Central memory CD4-positive, alpha-beta T cell (primary cell): ENCODE results near the gene CADPS2.

Experiments
- DNase-seq: peaks from one replicate; pipeline ENCODE4 v3.0.0; 2022

The CADPS2 gene

GRCh38 chr7:122433765-122434164 is 452.5 kb downstream of the CADPS2 start:
- no peak for DNase-seq

- DNase-seq, result no peak
Observed at GRCh38 chr7:122430710-122431109, 455.6 kb downstream of the CADPS2 start.

DNA sequence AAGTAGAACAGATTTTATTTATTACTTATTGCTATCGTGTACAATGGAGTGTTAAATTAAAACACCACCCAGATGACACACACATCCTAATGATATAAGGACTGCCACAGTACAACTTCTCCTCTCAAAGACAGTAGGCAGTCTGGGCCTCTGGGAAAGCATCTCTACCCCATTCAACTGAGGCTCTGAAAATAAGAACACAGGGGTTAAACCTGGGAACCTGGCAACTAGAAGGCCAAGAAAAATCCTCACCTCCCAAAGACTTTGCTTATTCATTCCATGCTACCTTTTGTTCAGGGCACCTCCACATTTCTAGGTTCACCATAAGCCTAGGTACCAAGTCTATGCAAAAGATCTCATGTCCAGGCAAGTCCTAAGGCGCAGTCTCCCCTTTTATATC is 456.3 kb downstream of the CADPS2 start:
- DNase-seq, result no peak

DNA sequence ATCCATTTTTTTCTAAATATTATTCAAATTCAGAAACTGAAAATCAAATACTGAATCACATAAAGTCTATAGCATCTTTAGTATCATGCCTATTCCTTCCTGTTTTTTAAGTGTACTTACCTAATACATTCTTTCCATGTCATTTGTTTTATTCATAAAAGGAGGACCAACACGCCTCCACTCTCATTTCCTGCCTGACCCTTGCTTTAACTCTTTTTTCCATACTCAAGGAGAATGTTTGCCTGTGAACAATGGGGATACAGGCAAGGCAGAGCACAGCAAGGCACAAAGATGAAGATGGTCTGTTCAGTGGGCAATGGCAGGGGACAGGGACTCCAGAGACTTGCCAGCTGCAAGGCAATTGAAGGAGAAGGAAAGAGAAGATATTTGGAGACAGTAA is 460.5 kb downstream of the CADPS2 start:
- no peak for DNase-seq

GRCh38 chr7:122423591-122423990 is 462.7 kb downstream of the CADPS2 start:
- DNase-seq, result no peak

- no peak for DNase-seq
Observed at GRCh38 chr7:122416336-122416735, 469.9 kb downstream of the CADPS2 start.

DNA sequence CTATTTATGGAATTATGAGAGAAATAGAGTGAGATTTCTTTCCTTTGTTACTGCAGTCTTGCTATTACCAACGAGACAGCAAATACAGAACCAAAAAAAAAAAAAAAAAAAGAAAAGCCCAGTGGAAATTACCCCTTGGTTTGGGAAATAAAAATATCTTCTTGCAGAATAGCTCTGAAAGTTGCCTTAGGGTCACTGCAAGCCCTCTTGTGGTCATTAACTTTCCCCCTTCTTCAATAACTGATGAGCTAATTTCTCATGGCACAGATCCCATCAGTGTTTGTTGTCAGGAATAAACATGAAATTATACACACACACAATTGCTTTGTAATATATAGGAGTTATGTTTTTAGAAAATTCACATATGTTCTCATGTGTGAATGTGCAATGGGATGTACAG is 470.8 kb downstream of the CADPS2 start:
- no peak for DNase-seq

DNA sequence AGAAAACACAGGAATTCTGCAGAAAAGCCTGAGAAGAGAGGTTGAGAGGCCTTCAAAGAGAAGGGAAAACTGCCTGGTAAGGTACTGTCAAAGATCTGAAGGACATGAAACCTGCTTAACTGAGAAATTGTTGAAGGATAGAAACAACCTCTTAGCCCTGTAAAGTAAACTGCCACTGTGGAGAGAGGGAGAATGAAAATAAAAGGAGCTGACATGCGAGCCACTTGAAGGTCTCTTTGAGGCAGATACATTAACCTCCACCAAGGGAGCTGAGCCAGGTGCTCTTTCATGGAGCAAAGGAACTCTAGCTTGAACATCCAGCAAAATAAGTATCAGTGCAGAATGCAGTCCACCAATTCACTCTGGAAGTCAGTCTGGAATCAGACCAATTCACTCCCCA is 472.9 kb downstream of the CADPS2 start:
- DNase-seq, result no peak

GRCh38 chr7:122412883-122413282 is 473.4 kb downstream of the CADPS2 start:
- no peak for DNase-seq

GRCh38 chr7:122412441-122412840 is 473.8 kb downstream of the CADPS2 start:
- DNase-seq, result no peak

GRCh38 chr7:122407195-122407594 is 479.1 kb downstream of the CADPS2 start:
- DNase-seq, result no peak

DNA sequence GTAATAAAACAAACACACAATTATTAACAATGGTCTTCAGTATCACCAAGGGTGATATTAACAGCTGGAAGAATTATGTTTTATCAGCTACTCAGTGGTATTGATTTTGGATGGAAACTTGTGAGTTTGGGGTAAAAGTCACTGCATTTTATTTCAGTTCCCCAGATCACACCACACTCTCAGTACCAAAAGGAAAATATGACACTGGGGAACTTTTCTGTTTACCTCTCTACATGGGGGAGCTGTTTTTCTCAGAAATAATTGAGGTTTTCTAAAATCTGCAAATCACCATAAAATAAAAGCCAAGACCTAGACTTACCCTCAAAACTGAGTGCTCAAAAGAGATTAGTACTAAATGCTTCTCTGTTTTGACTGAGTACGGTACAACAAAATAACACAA is 483.1 kb downstream of the CADPS2 start:
- DNase-seq, result no peak

- DNase-seq, result no peak
Observed at GRCh38 chr7:122402235-122402634, 484.0 kb downstream of the CADPS2 start.

- no peak for DNase-seq
Observed at GRCh38 chr7:122397381-122397780, 488.9 kb downstream of the CADPS2 start.

DNA sequence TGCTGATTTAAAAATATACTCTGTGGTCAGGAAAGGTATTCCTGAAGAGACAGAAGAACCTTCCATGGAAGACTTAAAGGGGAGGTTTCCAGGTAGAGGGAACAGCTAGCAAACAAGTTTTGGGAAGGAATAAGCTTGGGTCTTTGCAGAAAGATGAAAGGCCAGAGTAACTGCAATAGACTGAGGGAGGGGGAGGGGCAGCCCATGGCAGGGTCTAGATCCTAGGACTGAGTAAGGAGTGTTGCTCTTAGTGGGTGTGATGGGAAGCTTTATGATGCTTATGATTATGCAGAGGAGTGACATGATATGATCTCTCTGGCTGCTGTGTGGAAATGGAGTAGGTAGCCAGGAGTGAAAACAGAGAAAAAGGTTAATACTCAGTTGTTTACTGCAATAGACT is 491.7 kb downstream of the CADPS2 start:
- DNase-seq, result no peak

DNA sequence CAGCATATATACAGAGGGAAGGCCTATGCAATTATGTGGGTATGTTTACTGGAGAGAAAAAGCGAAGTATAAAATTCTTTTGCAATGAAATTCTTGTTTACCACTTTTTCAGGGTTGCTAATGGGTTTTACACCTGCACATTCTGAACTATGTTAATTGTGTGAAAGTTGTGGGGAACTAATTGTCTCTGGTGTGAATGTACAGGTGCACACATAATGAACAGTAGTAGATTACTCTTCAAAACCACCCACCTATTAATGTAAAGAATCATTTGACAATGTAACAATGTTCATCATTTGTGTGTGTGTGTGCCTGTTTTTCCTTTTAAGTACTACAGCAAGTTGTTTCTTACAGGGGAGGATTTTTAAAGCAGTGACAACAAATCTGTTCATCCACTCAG is 501.7 kb downstream of the CADPS2 start:
- no peak for DNase-seq

DNA sequence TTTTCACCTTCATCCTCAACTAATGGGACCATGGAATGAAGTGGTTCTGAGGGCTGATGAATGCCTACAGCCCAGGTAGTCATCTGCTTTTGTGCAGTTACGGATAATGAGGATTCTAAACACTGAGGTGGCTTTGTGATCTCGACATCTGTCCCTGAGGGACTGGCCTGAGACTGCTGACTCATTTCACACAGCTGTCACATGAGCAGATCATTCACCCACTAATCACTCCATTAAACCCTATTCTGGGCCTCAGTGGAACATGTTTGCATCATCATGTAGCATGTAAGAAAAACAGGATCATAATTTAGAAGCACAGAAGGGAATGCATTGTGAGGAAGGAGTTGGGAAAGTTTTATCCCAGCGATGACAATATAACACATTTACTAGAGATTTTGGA is 502.3 kb downstream of the CADPS2 start:
- no peak for DNase-seq

DNA sequence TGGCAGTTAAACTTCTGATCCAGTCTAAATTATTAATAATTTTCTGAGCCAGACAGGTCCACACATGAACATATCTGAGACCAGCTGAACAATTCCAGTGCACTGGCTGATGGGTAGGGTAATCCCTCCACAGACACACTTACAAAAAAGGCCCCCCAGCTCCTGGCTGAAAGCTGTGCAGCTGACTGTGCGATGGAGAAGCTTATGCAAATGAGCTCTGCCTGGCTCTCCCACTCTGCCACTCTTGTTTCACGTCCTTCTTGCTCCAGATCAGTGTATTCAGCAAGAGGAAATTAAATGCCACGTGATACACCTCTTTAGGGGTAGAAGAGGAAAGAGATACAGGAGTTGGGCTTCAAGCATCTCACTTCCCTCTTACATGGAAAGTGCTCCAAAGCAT is 505.3 kb downstream of the CADPS2 start:
- no peak for DNase-seq

DNA sequence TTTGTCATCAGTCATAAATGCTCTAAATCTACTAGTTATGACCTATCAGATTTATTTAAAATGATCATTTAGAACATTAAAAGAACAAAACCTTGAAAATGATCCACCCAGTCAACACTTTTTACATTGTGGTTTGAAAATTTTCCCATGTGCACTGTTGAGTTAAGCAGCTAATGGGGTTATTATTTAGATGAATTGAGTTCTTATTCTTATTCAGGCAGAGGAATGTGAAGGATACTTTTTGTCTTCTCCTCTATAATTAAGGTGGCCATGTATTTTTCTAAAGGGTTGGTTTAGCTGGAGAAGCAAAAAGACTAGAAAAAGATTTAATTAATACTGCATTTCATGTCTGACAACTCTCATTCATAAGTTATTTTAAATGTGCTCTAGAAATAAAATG is 506.8 kb downstream of the CADPS2 start:
- DNase-seq, result no peak

- no peak for DNase-seq
Observed at GRCh38 chr7:122369756-122370155, 516.5 kb downstream of the CADPS2 start.

DNA sequence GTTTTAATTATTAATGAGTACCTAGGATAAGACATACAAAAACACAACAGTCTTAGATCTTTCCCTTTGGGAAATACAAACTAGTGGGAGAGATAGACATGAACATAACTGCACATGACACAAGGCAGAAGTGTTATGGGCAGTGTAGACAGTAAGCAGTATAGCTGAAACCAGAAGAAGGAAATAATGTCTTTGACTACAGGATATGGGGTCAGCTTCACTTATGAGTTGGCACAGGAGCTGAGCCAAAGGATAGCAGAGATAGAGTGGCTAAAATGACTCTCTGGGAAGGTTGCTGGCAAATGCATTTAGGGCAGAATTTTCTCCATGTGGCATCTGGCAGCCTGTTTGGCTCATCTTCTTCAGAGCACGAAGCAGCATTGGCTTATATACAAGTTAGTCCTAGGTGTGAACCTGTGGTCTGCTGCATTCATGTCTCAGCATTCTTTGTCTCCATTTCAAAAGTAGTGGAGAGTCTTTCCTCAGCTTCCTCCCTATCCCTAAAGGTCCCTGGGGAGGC is 521.4 kb downstream of the CADPS2 start:
- no peak for DNase-seq

DNA sequence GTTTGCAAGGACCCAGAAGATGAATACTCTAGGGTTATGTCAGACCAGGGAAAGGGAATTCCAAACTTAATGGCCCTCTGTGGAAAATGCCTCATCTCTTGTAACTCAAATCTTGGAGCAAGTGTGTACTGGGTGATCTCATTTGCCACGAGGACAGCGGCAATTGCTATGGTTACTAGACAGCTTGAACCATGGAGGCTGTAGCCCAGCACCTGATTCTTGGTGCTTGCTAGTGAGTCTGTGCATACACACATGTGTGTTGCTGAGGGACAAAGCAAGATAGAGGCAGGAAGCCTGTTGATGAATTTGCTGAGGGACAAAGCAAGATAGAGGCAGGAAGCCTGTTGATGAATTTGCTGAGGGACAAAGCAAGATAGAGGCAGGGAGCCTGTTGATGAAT is 523.1 kb downstream of the CADPS2 start:
- no peak for DNase-seq

DNA sequence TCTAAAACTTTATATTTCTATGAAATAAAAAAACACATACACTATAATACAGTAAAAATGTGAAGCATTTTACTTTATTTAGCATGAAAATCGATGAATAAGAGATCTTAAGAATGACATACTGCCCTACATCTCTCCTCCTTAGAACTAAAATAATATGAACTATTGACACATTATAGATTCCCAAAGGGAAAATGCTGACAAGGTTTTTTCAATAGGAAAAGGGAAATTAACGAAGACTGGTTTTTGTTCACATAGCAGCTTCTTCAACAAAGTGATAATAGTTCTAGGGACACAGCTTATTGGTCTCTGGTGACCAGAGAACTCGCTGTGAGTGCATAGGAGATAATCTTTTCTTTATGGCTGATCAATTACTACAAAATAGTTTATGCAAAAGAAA is 523.8 kb downstream of the CADPS2 start:
- DNase-seq, result no peak

GRCh38 chr7:122354656-122355055 is 531.6 kb downstream of the CADPS2 start:
- DNase-seq, result no peak

GRCh38 chr7:122352454-122352853 is 533.8 kb downstream of the CADPS2 start:
- no peak for DNase-seq

GRCh38 chr7:122350701-122351100 is 535.6 kb downstream of the CADPS2 start:
- DNase-seq, result no peak
